A673 (cell line): Measurements from ENCODE around the gene NAA10.

ENCODE experiments used
- CTCF ChIP-seq: fragments of 300-800, 200-600 bp; sonication (generic); conservative IDR thresholded peaks from 2 replicates; pipeline ENCODE4 v1.5.1; 2017; ENCODE audit warnings: low read depth, mild to moderate bottlenecking, antibody characterized with exemption, low read length, moderate library complexity, mixed read lengths
- EZH2 ChIP-seq: fragments of 200-600 bp; sonication (generic); IDR thresholded peaks from 2 replicates; pipeline ENCODE4 v1.6.1; 2017; ENCODE audit warnings: borderline replicate concordance, low read depth, mild to moderate bottlenecking, mixed read lengths, antibody characterized with exemption, low read length; ENCODE audit not compliant: poor library complexity, severe bottlenecking

GRCh38 chrX:153944800-153945150 lies 9.9 kb upstream of the NAA10 start:
- TF ChIP-seq CTCF (no peak), EZH2 (no peak)
